B cell (primary cell): Measurements from ENCODE around the gene ANK3. TPM values are rescaled to one million over a fixed set of nuclear protein-coding genes. Genes with fewer than 3 reads are reported as not detected.

ENCODE experiments used
- ATAC-seq: fragments of 200-7000 bp; cut with Tn5 transposase; one replicate; pipeline ENCODE4 v1.10.0; 2021; ENCODE audit warnings: low read depth, mild to moderate bottlenecking, moderate number of reproducible peaks, moderate library complexity
- CTCF ChIA-PET: fragments of 350-600 bp; sonication (Branson Sonifier 250); formaldehyde crosslinking; loops from one replicate; lab custom pipeline; 2021; ENCODE audit warnings: antibody characterized with exemption, inconsistent platforms; lab: Charles Lee
- POLR2A ChIA-PET: fragments of 350-600 bp; sonication (Branson Sonifier 250); formaldehyde crosslinking; loops from one replicate; lab custom pipeline; 2021; ENCODE audit warnings: antibody characterized with exemption; lab: Charles Lee
- DNase-seq: peaks from one replicate; pipeline ENCODE4 v3.0.0; 2013
- H2AFZ ChIP-seq: 2 replicates; pipeline ENCODE4 v1.6.1; 2012; ENCODE audit warnings: mild to moderate bottlenecking, low read depth, low read length; ENCODE audit not compliant: insufficient read depth, poor library complexity, severe bottlenecking
- H3K27ac ChIP-seq, 2 donors: 1 replicate in 1 of 2; 2 replicates in 1 of 2; pipeline ENCODE4 v1.5.1; 2012 to 2013; ENCODE audit warnings: low read length in 2 of 2, mild to moderate bottlenecking in 2 of 2, moderate library complexity in 1 of 2
- H3K27me3 ChIP-seq, 4 experiments: fragments of 200-600 bp in 1 of 4; sonication (generic) in 1 of 4; replicated peaks in 1 of 4; 1 replicate in 2 of 4; 2 replicates in 2 of 4; pipeline versions ENCODE4 v1.6.1 to v1.7.0; 2013 to 2016; ENCODE audit warnings: low read length in 3 of 4, mild to moderate bottlenecking in 2 of 4, mixed read lengths in 1 of 4, moderate library complexity in 1 of 4; ENCODE audit not compliant: insufficient read depth in 4 of 4, control insufficient read depth in 3 of 4; ENCODE audit errors: control extremely low read depth in 1 of 4
- H3K36me3 ChIP-seq, 2 experiments: replicated peaks in 1 of 2; 1 replicate in 1 of 2; 2 replicates in 1 of 2; pipeline versions ENCODE4 v1.6.1 to v1.7.1; 2013; ENCODE audit warnings: low read length in 1 of 2; ENCODE audit not compliant: insufficient read depth in 2 of 2, control insufficient read depth in 1 of 2; ENCODE audit errors: control extremely low read depth in 1 of 2, extremely low read depth in 1 of 2
- H3K4me1 ChIP-seq, 2 donors: fragments of 200-600 bp in 1 of 2; sonication (generic) in 1 of 2; 1 replicate in 1 of 2; 2 replicates in 1 of 2; pipeline versions ENCODE4 v1.5.1 to v1.6.1; 2013 to 2017; ENCODE audit warnings: low read length in 2 of 2; ENCODE audit not compliant: control insufficient read depth in 2 of 2, insufficient read depth in 2 of 2
- H3K4me2 ChIP-seq: replicated peaks from 2 replicates; pipeline ENCODE3; 2012; ENCODE audit warnings: mild to moderate bottlenecking, low read depth, low read length; ENCODE audit not compliant: poor library complexity, severe bottlenecking
- H3K4me3 ChIP-seq, 5 experiments: fragments of 200-600 bp in 1 of 5; sonication (generic) in 1 of 5; 1 replicate in 3 of 5; 2 replicates in 2 of 5; pipeline versions ENCODE4 v1.5.1 to v1.7.0; 2011 to 2016; ENCODE audit warnings: low read length in 4 of 5, mild to moderate bottlenecking in 4 of 5, low read depth in 2 of 5, control low read depth in 1 of 5, moderate library complexity in 1 of 5; ENCODE audit not compliant: insufficient read depth in 1 of 5; ENCODE audit errors: control extremely low read depth in 1 of 5, extremely low read depth in 1 of 5
- H3K79me2 ChIP-seq: fragments of 200-600 bp; sonication (generic); one replicate; pipeline ENCODE4 v1.6.0; 2016; ENCODE audit warnings: low read length; ENCODE audit not compliant: control insufficient read depth, insufficient read depth
- H3K9ac ChIP-seq: fragments of 200-600 bp; sonication (generic); 2 replicates; pipeline ENCODE4 v1.6.1; 2017; ENCODE audit warnings: mild to moderate bottlenecking, low read length, moderate library complexity
- H3K9me3 ChIP-seq, 3 donors: one replicate each; pipeline versions ENCODE4 v1.6.1 to v1.7.1; 2013; ENCODE audit warnings: low read length in 2 of 3; ENCODE audit not compliant: control insufficient read depth in 2 of 3, insufficient read depth in 1 of 3; ENCODE audit errors: control extremely low read depth in 1 of 3
- H4K20me1 ChIP-seq: 2 replicates; pipeline ENCODE4 v1.6.0; 2012; ENCODE audit warnings: mild to moderate bottlenecking, low read length; ENCODE audit not compliant: insufficient read depth, control insufficient read depth, poor library complexity, severe bottlenecking
- H3K27ac Mint-ChIP-seq: one replicate; pipeline ENCODE4 v1.8.0; 2021; ENCODE audit warnings: mixed read lengths
- H3K27me3 Mint-ChIP-seq: one replicate; pipeline ENCODE4 v1.8.0; 2021; ENCODE audit warnings: mixed read lengths
- H3K4me1 Mint-ChIP-seq: one replicate; pipeline ENCODE4 v1.8.0; 2021; ENCODE audit warnings: mixed read lengths
- H3K4me3 Mint-ChIP-seq: one replicate; pipeline ENCODE4 v1.8.0; 2021; ENCODE audit warnings: mixed read lengths
- H3K9me3 Mint-ChIP-seq: one replicate; pipeline ENCODE4 v1.8.0; 2022; ENCODE audit warnings: mixed read lengths; ENCODE audit not compliant: insufficient read depth
- EZH2 ChIP-seq: IDR thresholded peaks from 2 replicates; pipeline ENCODE4 v1.6.1; 2012; ENCODE audit warnings: borderline replicate concordance, low read depth, mild to moderate bottlenecking, moderate library complexity, low read length; ENCODE audit not compliant: insufficient read depth, poor library complexity, severe bottlenecking
- WGBS: methylation state at CpG from one replicate; pipeline ENCODE4 v1.1.5; 2013; ENCODE audit warnings: missing lambda C conversion rate; ENCODE audit not compliant: insufficient coverage; 5-methylcytosine and 5-hydroxymethylcytosine counted together
- intact Hi-C: fragments of 100-400 bp; cut with micrococcal nuclease; formaldehyde crosslinking; loops from one replicate; pipeline ENCODE4 v1.10.0; 2022
- polyA plus RNA-seq: library from polyadenylated mRNA; depleted of rRNA; stranded (reverse); fragments of >200 nt; gene quantifications from 2 replicates; pipeline ENCODE4 v1.2.3, GENCODE V29; 2012
- total RNA-seq, 2 donors: library from RNA; stranded (reverse); fragments of 120-200 nt in 1 of 2; gene quantifications; 1 replicate in 1 of 2; 2 replicates in 1 of 2; pipeline versions ENCODE4 v1.2.3 to v1.2.4, GENCODE V29; 2013 to 2022
- TF ChIP-seq, protein P1 (sequence below): fragments of 200-600 bp; IDR thresholded peaks from one replicate; pipeline ENCODE4 v1.8.0; 2022; ENCODE audit warnings: antibody characterized with exemption, mild to moderate bottlenecking

The ANK3 gene
- total and polyA plus RNA-seq, 2 donors (not counting 1 experiment from before 2014, with no cell fraction given), result 4.9 to 21.6 TPM

DNA sequence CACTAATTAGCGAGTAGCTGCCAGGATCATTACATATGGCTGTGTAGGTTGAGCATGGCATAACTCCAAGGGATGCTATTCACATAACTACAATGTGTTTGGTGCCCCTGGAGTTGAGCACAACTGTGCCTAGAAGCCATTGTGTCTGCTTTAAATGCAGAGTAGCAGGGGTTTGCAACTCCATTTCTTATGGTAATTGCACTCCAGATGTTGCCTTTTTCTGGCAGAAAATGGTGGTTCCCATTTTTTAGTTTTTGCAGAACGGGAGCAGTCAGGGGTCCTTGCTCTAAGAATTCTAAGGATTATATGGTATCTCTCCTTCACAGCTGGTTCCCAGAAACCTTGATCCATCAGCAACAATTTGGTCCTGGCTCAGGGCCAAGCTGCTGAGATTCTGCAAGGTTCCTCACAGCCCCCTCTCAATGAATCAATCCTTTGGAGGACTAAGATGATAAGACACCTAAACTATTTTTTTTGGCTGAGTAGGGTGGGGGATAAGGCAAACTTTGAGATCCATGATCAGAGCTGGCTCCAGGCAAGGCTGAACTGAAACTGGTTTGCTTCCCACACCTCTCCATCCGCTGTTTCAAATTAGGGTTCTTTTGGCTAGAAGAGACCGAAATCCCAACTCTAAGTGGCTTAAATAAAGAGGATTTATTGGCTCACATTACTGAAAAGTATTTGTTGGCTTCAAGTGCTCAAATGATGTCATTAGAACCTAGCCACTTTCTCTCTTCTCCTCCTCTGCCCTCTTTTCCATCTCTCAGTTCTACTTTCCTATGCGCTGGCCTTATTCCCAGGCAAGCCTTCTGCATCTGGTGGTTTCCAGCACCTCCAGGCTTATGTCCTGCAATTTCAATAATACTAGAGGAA, 385.8 kb downstream of the ANK3 start:
- Mint-ChIP-seq H3K27me3 (peaks cover 6% of the 10 kb centered on the region), H3K4me1 (no peaks in the 10 kb centered on the region), H3K9me3 (no peaks in the 10 kb centered on the region), H3K4me3 (no peak overlapping the region), H3K27ac (no peak overlapping the region)
- CTCF ChIA-PET, result interaction anchor here (0.6 kb wide), 1 partner anchor 96 kb away, joined by 3 read pairs; no protein-coding TSS in a partner anchor
- Histone ChIP-seq H3K27ac (no peak overlapping the region), H2AFZ (no peak overlapping the region), H4K20me1 (no peaks in the 10 kb centered on the region), H3K4me3 (no peak overlapping the region), H3K9ac (no peak overlapping the region), H3K36me3 (no peaks in the 10 kb centered on the region), H3K4me2 (no peak overlapping the region), H3K9me3 (no peaks in the 10 kb centered on the region), H3K79me2 (no peaks in the 10 kb centered on the region), H3K4me1 (no peaks in the 10 kb centered on the region), H3K27me3 (peaks cover 0 to 3% (median 0%) of the 10 kb centered on the region in 4 experiments)
- intact Hi-C loops, result no loop called here
- WGBS, result 100% methylated on average over 1 of the region's 5 CpGs
- DNase-seq, result no peak
- ATAC-seq, result no peak
- POLR2A ChIA-PET, result no interaction called here
- TF ChIP-seq EZH2, result no peak
- TF ChIP-seq, protein P1, sequence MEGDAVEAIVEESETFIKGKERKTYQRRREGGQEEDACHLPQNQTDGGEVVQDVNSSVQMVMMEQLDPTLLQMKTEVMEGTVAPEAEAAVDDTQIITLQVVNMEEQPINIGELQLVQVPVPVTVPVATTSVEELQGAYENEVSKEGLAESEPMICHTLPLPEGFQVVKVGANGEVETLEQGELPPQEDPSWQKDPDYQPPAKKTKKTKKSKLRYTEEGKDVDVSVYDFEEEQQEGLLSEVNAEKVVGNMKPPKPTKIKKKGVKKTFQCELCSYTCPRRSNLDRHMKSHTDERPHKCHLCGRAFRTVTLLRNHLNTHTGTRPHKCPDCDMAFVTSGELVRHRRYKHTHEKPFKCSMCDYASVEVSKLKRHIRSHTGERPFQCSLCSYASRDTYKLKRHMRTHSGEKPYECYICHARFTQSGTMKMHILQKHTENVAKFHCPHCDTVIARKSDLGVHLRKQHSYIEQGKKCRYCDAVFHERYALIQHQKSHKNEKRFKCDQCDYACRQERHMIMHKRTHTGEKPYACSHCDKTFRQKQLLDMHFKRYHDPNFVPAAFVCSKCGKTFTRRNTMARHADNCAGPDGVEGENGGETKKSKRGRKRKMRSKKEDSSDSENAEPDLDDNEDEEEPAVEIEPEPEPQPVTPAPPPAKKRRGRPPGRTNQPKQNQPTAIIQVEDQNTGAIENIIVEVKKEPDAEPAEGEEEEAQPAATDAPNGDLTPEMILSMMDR, result no peak

GRCh38 chr10:60000747-60001146, 388.9 kb downstream of the ANK3 start:
- CTCF ChIA-PET, result no interaction called here

More at GRCh38 chr10:60000747-60001146, 388.9 kb downstream of the ANK3 start:
- no peak overlapping the region for H3K4me2 ChIP-seq
- Mint-ChIP-seq H3K9me3 (no peaks in the 10 kb centered on the region), H3K27me3 (no peaks in the 10 kb centered on the region), H3K4me3 (no peak overlapping the region), H3K4me1 (no peaks in the 10 kb centered on the region), H3K27ac (no peak overlapping the region)
- POLR2A ChIA-PET, result no interaction called here
- peaks cover 0 to 3% (median 0%) of the 10 kb centered on the region in 4 experiments for H3K27me3 ChIP-seq
- H3K36me3 ChIP-seq, result no peaks in the 10 kb centered on the region
- H3K79me2 ChIP-seq, result no peaks in the 10 kb centered on the region
- H4K20me1 ChIP-seq, result no peaks in the 10 kb centered on the region
- ATAC-seq (no peak), DNase-seq (no peak)
- no peak overlapping the region for H2AFZ ChIP-seq
- intact Hi-C loops, result no loop called here
- no peak overlapping the region for H3K27ac ChIP-seq
- H3K9ac ChIP-seq, result no peak overlapping the region
- H3K4me1 ChIP-seq, result no peaks in the 10 kb centered on the region
- WGBS, result no CpG with 5 or more reads among the region's 3 CpGs
- TF ChIP-seq, protein P1, result no peak
- no peak for TF ChIP-seq EZH2
- no peak overlapping the region for H3K4me3 ChIP-seq
- no peaks in the 10 kb centered on the region for H3K9me3 ChIP-seq
